Measurements from ENCODE around the gene FILIP1.

Gene FILIP1

GRCh38 chr6:75280131-75280855, 213.3 kb downstream of the FILIP1 start:
- Histone ChIP-seq H3K4me1 (ENCODE audit: control insufficient read depth, insufficient read depth, low read length) (peaks cover 31% of the 10 kb centered on the region), H3K9me3 (ENCODE audit: control insufficient read depth, insufficient read depth, low read length) (no peaks in the 10 kb centered on the region), H3K9ac (ENCODE audit: low read depth, low read length) (no peak overlapping the region), H3K4me3 (ENCODE audit: low read depth, low read length) (peak overlapping the region; percentile 6), H3K36me3 (ENCODE audit: control insufficient read depth, insufficient read depth, low read length) (no peaks in the 10 kb centered on the region), H3K27me3 (ENCODE audit: control insufficient read depth, insufficient read depth, low read length) (no peaks in the 10 kb centered on the region)

- H3K36me3 ChIP-seq (ENCODE audit: control insufficient read depth, insufficient read depth, low read length): no peaks in the 10 kb centered on the region
- no peak overlapping the region for H3K4me3 ChIP-seq (ENCODE audit: low read depth, low read length)
- H3K27me3 ChIP-seq (ENCODE audit: control insufficient read depth, insufficient read depth, low read length): no peaks in the 10 kb centered on the region
- H3K9me3 ChIP-seq (ENCODE audit: control insufficient read depth, insufficient read depth, low read length): no peaks in the 10 kb centered on the region
- peaks cover 31% of the 10 kb centered on the region for H3K4me1 ChIP-seq (ENCODE audit: control insufficient read depth, insufficient read depth, low read length)
- no peak overlapping the region for H3K9ac ChIP-seq (ENCODE audit: low read depth, low read length)
Observed at GRCh38 chr6:75279418-75279817, 214.2 kb downstream of the FILIP1 start.

GRCh38 chr6:75278474-75279077, 215.0 kb downstream of the FILIP1 start:
- H3K4me3 ChIP-seq (ENCODE audit: low read depth, low read length): no peak overlapping the region
- no peaks in the 10 kb centered on the region for H3K36me3 ChIP-seq (ENCODE audit: control insufficient read depth, insufficient read depth, low read length)
- H3K4me1 ChIP-seq (ENCODE audit: control insufficient read depth, insufficient read depth, low read length): peaks cover 31% of the 10 kb centered on the region
- no peaks in the 10 kb centered on the region for H3K27me3 ChIP-seq (ENCODE audit: control insufficient read depth, insufficient read depth, low read length)
- no peak overlapping the region for H3K9ac ChIP-seq (ENCODE audit: low read depth, low read length)
- no peaks in the 10 kb centered on the region for H3K9me3 ChIP-seq (ENCODE audit: control insufficient read depth, insufficient read depth, low read length)

- peaks cover 16% of the 10 kb centered on the region for H3K4me1 ChIP-seq (ENCODE audit: control insufficient read depth, insufficient read depth, low read length)
- no peaks in the 10 kb centered on the region for H3K9me3 ChIP-seq (ENCODE audit: control insufficient read depth, insufficient read depth, low read length)
- H3K9ac ChIP-seq (ENCODE audit: low read depth, low read length): no peak overlapping the region
- H3K36me3 ChIP-seq (ENCODE audit: control insufficient read depth, insufficient read depth, low read length): peaks cover 2% of the 10 kb centered on the region
- H3K4me3 ChIP-seq (ENCODE audit: low read depth, low read length): no peak overlapping the region
- H3K27me3 ChIP-seq (ENCODE audit: control insufficient read depth, insufficient read depth, low read length): no peaks in the 10 kb centered on the region
Observed at GRCh38 chr6:75275067-75275466, 218.5 kb downstream of the FILIP1 start.

- no peak overlapping the region for H3K4me3 ChIP-seq (ENCODE audit: low read depth, low read length)
- no peaks in the 10 kb centered on the region for H3K9me3 ChIP-seq (ENCODE audit: control insufficient read depth, insufficient read depth, low read length)
- H3K4me1 ChIP-seq (ENCODE audit: control insufficient read depth, insufficient read depth, low read length): peaks cover 13% of the 10 kb centered on the region
- peaks cover 2% of the 10 kb centered on the region for H3K36me3 ChIP-seq (ENCODE audit: control insufficient read depth, insufficient read depth, low read length)
- H3K9ac ChIP-seq (ENCODE audit: low read depth, low read length): no peak overlapping the region
- H3K27me3 ChIP-seq (ENCODE audit: control insufficient read depth, insufficient read depth, low read length): no peaks in the 10 kb centered on the region
Observed at GRCh38 chr6:75273009-75273408, 220.6 kb downstream of the FILIP1 start.

GRCh38 chr6:75272145-75272840, 221.3 kb downstream of the FILIP1 start:
- H3K27me3 ChIP-seq (ENCODE audit: control insufficient read depth, insufficient read depth, low read length): no peaks in the 10 kb centered on the region
- no peak overlapping the region for H3K4me3 ChIP-seq (ENCODE audit: low read depth, low read length)
- no peak overlapping the region for H3K9ac ChIP-seq (ENCODE audit: low read depth, low read length)
- peaks cover 18% of the 10 kb centered on the region for H3K4me1 ChIP-seq (ENCODE audit: control insufficient read depth, insufficient read depth, low read length)
- peaks cover 2% of the 10 kb centered on the region for H3K36me3 ChIP-seq (ENCODE audit: control insufficient read depth, insufficient read depth, low read length)
- no peaks in the 10 kb centered on the region for H3K9me3 ChIP-seq (ENCODE audit: control insufficient read depth, insufficient read depth, low read length)

GRCh38 chr6:75268988-75269354, 224.6 kb downstream of the FILIP1 start:
- H3K27me3 ChIP-seq (ENCODE audit: control insufficient read depth, insufficient read depth, low read length): no peaks in the 10 kb centered on the region
- H3K9me3 ChIP-seq (ENCODE audit: control insufficient read depth, insufficient read depth, low read length): no peaks in the 10 kb centered on the region
- peaks cover 2% of the 10 kb centered on the region for H3K36me3 ChIP-seq (ENCODE audit: control insufficient read depth, insufficient read depth, low read length)
- peaks cover 15% of the 10 kb centered on the region for H3K4me1 ChIP-seq (ENCODE audit: control insufficient read depth, insufficient read depth, low read length)
- H3K4me3 ChIP-seq (ENCODE audit: low read depth, low read length): no peak overlapping the region
- no peak overlapping the region for H3K9ac ChIP-seq (ENCODE audit: low read depth, low read length)

GRCh38 chr6:75268121-75268987, 225.2 kb downstream of the FILIP1 start:
- Histone ChIP-seq H3K4me3 (ENCODE audit: low read depth, low read length) (no peak overlapping the region), H3K9me3 (ENCODE audit: control insufficient read depth, insufficient read depth, low read length) (no peaks in the 10 kb centered on the region), H3K36me3 (ENCODE audit: control insufficient read depth, insufficient read depth, low read length) (peaks cover 2% of the 10 kb centered on the region), H3K4me1 (ENCODE audit: control insufficient read depth, insufficient read depth, low read length) (peaks cover 15% of the 10 kb centered on the region), H3K27me3 (ENCODE audit: control insufficient read depth, insufficient read depth, low read length) (no peaks in the 10 kb centered on the region), H3K9ac (ENCODE audit: low read depth, low read length) (peak overlapping the region; percentile 14)

GRCh38 chr6:75267461-75267860, 226.1 kb downstream of the FILIP1 start:
- H3K36me3 ChIP-seq (ENCODE audit: control insufficient read depth, insufficient read depth, low read length): no peaks in the 10 kb centered on the region

GRCh38 chr6:75266716-75267291, 226.8 kb downstream of the FILIP1 start:
- no peak overlapping the region for H3K9ac ChIP-seq (ENCODE audit: low read depth, low read length)
- H3K9me3 ChIP-seq (ENCODE audit: control insufficient read depth, insufficient read depth, low read length): no peaks in the 10 kb centered on the region
- H3K4me3 ChIP-seq (ENCODE audit: low read depth, low read length): no peak overlapping the region
- no peaks in the 10 kb centered on the region for H3K27me3 ChIP-seq (ENCODE audit: control insufficient read depth, insufficient read depth, low read length)
- peaks cover 15% of the 10 kb centered on the region for H3K4me1 ChIP-seq (ENCODE audit: control insufficient read depth, insufficient read depth, low read length)
- no peaks in the 10 kb centered on the region for H3K36me3 ChIP-seq (ENCODE audit: control insufficient read depth, insufficient read depth, low read length)

More at GRCh38 chr6:75267461-75267860, 226.1 kb downstream of the FILIP1 start:
- Histone ChIP-seq H3K4me3 (ENCODE audit: low read depth, low read length) (no peak overlapping the region), H3K4me1 (ENCODE audit: control insufficient read depth, insufficient read depth, low read length) (peaks cover 15% of the 10 kb centered on the region), H3K27me3 (ENCODE audit: control insufficient read depth, insufficient read depth, low read length) (no peaks in the 10 kb centered on the region), H3K9ac (ENCODE audit: low read depth, low read length) (no peak overlapping the region), H3K9me3 (ENCODE audit: control insufficient read depth, insufficient read depth, low read length) (no peaks in the 10 kb centered on the region)

GRCh38 chr6:75263401-75263750, 230.2 kb downstream of the FILIP1 start:
- Histone ChIP-seq H3K4me1 (ENCODE audit: control insufficient read depth, insufficient read depth, low read length) (peaks cover 8% of the 10 kb centered on the region), H3K27me3 (ENCODE audit: control insufficient read depth, insufficient read depth, low read length) (no peaks in the 10 kb centered on the region), H3K9ac (ENCODE audit: low read depth, low read length) (no peak overlapping the region), H3K4me3 (ENCODE audit: low read depth, low read length) (no peak overlapping the region), H3K36me3 (ENCODE audit: control insufficient read depth, insufficient read depth, low read length) (no peaks in the 10 kb centered on the region), H3K9me3 (ENCODE audit: control insufficient read depth, insufficient read depth, low read length) (no peaks in the 10 kb centered on the region)

Data from iPS-15b (cell line).